RWPE1 (cell line): Measurements from ENCODE around the gene HSPB1.
A peak's percentile ranks its signal among the peaks of the same experiment; 100 is the strongest.
"Not testable (repeated sequence)": the region's sequence is repeated elsewhere in the genome, so short reads cannot be mapped to it uniquely, and the experiment has no call there.

Experiments
- CTCF ChIA-PET: fragments of 350-600 bp; sonication (Branson Sonifier 250); formaldehyde crosslinking; extraction: SDS; loops from one replicate; lab custom pipeline; 2021; lab: Yijun Ruan, JAX
- POLR2A ChIA-PET: fragments of 400-600 bp; formaldehyde crosslinking; extraction: SDS; loops from one replicate; lab custom pipeline; 2020; ENCODE audit warnings: antibody characterized with exemption; ENCODE audit not compliant: low non-redundant PET; lab: Yijun Ruan, JAX
- DNase-seq: peaks from one replicate; pipeline ENCODE4 v3.0.0; 2012; ENCODE audit warnings: low spot score
- H3K27ac ChIP-seq: fragments of 450-650 bp; 2 replicates; pipeline ENCODE4 v1.5.1; 2017
- CTCF ChIP-seq: fragments of 450-650 bp; conservative IDR thresholded peaks from 2 replicates; pipeline ENCODE4 v1.5.1; 2017; ENCODE audit warnings: low read depth, mild to moderate bottlenecking

The HSPB1 gene

GRCh38 chr7:76285604-76286374 lies 16.7 kb upstream of the HSPB1 start:
- ChIA-PET CTCF (interaction anchor here (0.5 to 1.2 kb wide), 3 partner anchors 28 to 108 kb away, joined by 3 to 5 read pairs (median 4); no protein-coding TSS in a partner anchor), POLR2A (interaction anchor here (0.6 kb wide), 1 partner anchor 8 kb away, joined by 4 read pairs; no protein-coding TSS in a partner anchor)
- peak overlapping the region; percentile 0; the same call in 1 of the 2 replicates for H3K27ac ChIP-seq
- DNase-seq: no peak
- no peak for TF ChIP-seq CTCF

- DNase-seq: no peak
- ChIA-PET POLR2A (no interaction called here), CTCF (interaction anchor here (1.1 kb wide), 1 partner anchor 109 kb away, joined by 3 read pairs; no protein-coding TSS in a partner anchor)
- no peak for TF ChIP-seq CTCF
- H3K27ac ChIP-seq: peak overlapping the region; percentile 11
Measured at GRCh38 chr7:76286842-76287403, 15.6 kb upstream of the HSPB1 start.

GRCh38 chr7:76290847-76291350 lies 11.6 kb upstream of the HSPB1 start:
- CTCF ChIA-PET: interaction anchor here (0.6 to 2.8 kb wide), 15 partner anchors 9 to 243 kb away, joined by 3 to 29 read pairs (median 4); partner anchors contain the start of gene MDH2
- H3K27ac ChIP-seq: peak overlapping the region; percentile 100
- POLR2A ChIA-PET: interaction anchor here (1.6 to 1.9 kb wide), 2 partner anchors 12 to 27 kb away, joined by 4 to 6 read pairs; partner anchors contain the start of gene HSPB1
- not testable (repeated sequence) for DNase-seq

- peak; percentile 88 for DNase-seq
- peak overlapping the region; percentile 100 for H3K27ac ChIP-seq
- ChIA-PET POLR2A (interaction anchor here (1.6 to 1.9 kb wide), 2 partner anchors 11 to 27 kb away, joined by 4 to 6 read pairs; partner anchors contain the start of gene HSPB1), CTCF (interaction anchor here (0.6 to 2.8 kb wide), 17 partner anchors 8 to 243 kb away, joined by 3 to 29 read pairs (median 4); partner anchors contain the start of gene MDH2)
- TF ChIP-seq CTCF: peak; percentile 98
Measured at GRCh38 chr7:76291351-76292212, 10.9 kb upstream of the HSPB1 start.

GRCh38 chr7:76292213-76292573 lies 10.3 kb upstream of the HSPB1 start:
- CTCF ChIA-PET: interaction anchor here (0.7 to 2.8 kb wide), 6 partner anchors 15 to 114 kb away, joined by 3 to 29 read pairs (median 4); no protein-coding TSS in a partner anchor
- POLR2A ChIA-PET: interaction anchor here (1.6 to 1.9 kb wide), 2 partner anchors 11 to 26 kb away, joined by 4 to 6 read pairs; partner anchors contain the start of gene HSPB1
- no peak for DNase-seq
- TF ChIP-seq CTCF: no peak
- peak overlapping the region; percentile 100 for H3K27ac ChIP-seq

- not testable (repeated sequence) for DNase-seq
- ChIA-PET POLR2A (interaction anchor here (1.9 kb wide), 1 partner anchor 25 kb away, joined by 6 read pairs; no protein-coding TSS in a partner anchor), CTCF (interaction anchor here (0.8 to 2.8 kb wide), 3 partner anchors 14 to 115 kb away, joined by 3 to 29 read pairs (median 8); no protein-coding TSS in a partner anchor)
- peak overlapping the region; percentile 100 for H3K27ac ChIP-seq
Measured at GRCh38 chr7:76292911-76293310, 9.6 kb upstream of the HSPB1 start.
